Osteocyte (in vitro differentiated cells): ENCODE data around the gene CD80. TPM values are rescaled to one million over a fixed set of nuclear protein-coding genes. Genes with fewer than 3 reads are reported as not detected.

ENCODE experiments used
- DNase-seq: peaks from one replicate; pipeline ENCODE4 v3.0.0; 2021; ENCODE audit warnings: mixed read lengths; ENCODE audit not compliant: unreplicated experiment; ENCODE audit errors: extremely low spot score
- H3K27ac Mint-ChIP-seq: one replicate; pipeline ENCODE4 v1.8.0; 2021; ENCODE audit warnings: mild to moderate bottlenecking, mixed read lengths; ENCODE audit not compliant: unreplicated experiment
- H3K27me3 Mint-ChIP-seq: one replicate; pipeline ENCODE4 v1.8.0; 2021; ENCODE audit warnings: mixed read lengths; ENCODE audit not compliant: unreplicated experiment
- H3K36me3 Mint-ChIP-seq: one replicate; pipeline ENCODE4 v1.8.0; 2021; ENCODE audit warnings: mixed read lengths; ENCODE audit not compliant: unreplicated experiment
- H3K4me1 Mint-ChIP-seq: one replicate; pipeline ENCODE4 v1.8.0; 2021; ENCODE audit warnings: mixed read lengths; ENCODE audit not compliant: unreplicated experiment
- H3K4me3 Mint-ChIP-seq: one replicate; pipeline ENCODE4 v1.8.0; 2021; ENCODE audit warnings: mild to moderate bottlenecking, moderate library complexity, mixed read lengths; ENCODE audit not compliant: unreplicated experiment
- H3K9me3 Mint-ChIP-seq: one replicate; pipeline ENCODE4 v1.8.0; 2021; ENCODE audit warnings: mixed read lengths; ENCODE audit not compliant: unreplicated experiment
- CTCF ChIP-seq: fragments of 200-600 bp; sonication (generic); IDR thresholded peaks from 2 replicates; pipeline ENCODE4 v1.5.0; 2021; ENCODE audit warnings: antibody characterized with exemption, mild to moderate bottlenecking, moderate library complexity
- total RNA-seq: library from RNA; stranded (reverse); gene quantifications from 2 replicates; pipeline ENCODE4 v1.2.1, GENCODE V29; 2021

Gene CD80
- total RNA-seq, 1 donor from 2014 or later: not detected

- H3K4me3 Mint-ChIP-seq: no peak overlapping the region
Observed at GRCh38 chr3:119582178-119582577, 22.8 kb upstream of the CD80 start.

GRCh38 chr3:119580067-119580760 lies 20.8 kb upstream of the CD80 start:
- Mint-ChIP-seq H3K36me3 (no peaks in the 10 kb centered on the region), H3K27ac (peak overlapping the region; percentile 83), H3K4me3 (peak overlapping the region; percentile 85), H3K27me3 (no peaks in the 10 kb centered on the region), H3K9me3 (no peaks in the 10 kb centered on the region), H3K4me1 (peaks cover 8% of the 10 kb centered on the region)
- TF ChIP-seq CTCF: no peak
- DNase-seq: no peak

More at GRCh38 chr3:119582178-119582577, 22.8 kb upstream of the CD80 start:
- Mint-ChIP-seq H3K36me3 (no peaks in the 10 kb centered on the region), H3K9me3 (no peaks in the 10 kb centered on the region), H3K4me1 (peaks cover 8% of the 10 kb centered on the region), H3K27me3 (no peaks in the 10 kb centered on the region), H3K27ac (no peak overlapping the region)
- DNase-seq: no peak
- TF ChIP-seq CTCF: no peak

GRCh38 chr3:119579366-119580066 lies 20.1 kb upstream of the CD80 start, which contains the start of gene ADPRH:
Gene ADPRH, plus strand, starts transcription at chr3:119579492. Its CDS starts 2,678 bp downstream, at chr3:119582170.
- no peaks in the 10 kb centered on the region for H3K9me3 Mint-ChIP-seq
- H3K27ac Mint-ChIP-seq: peak within 1 kb of the TSS; percentile 83
- peaks cover 8% of the 10 kb centered on the region for H3K4me1 Mint-ChIP-seq
- no peak for TF ChIP-seq CTCF
- peak; percentile 88 for DNase-seq
- H3K36me3 Mint-ChIP-seq: no peaks in the 10 kb centered on the region
- peak within 1 kb of the TSS; percentile 85 for H3K4me3 Mint-ChIP-seq
- no peaks in the 10 kb centered on the region for H3K27me3 Mint-ChIP-seq

GRCh38 chr3:119575507-119575906 lies 16.1 kb upstream of the CD80 start:
- H3K27me3 Mint-ChIP-seq: no peaks in the 10 kb centered on the region
- no peaks in the 10 kb centered on the region for H3K36me3 Mint-ChIP-seq
- peaks cover 10% of the 10 kb centered on the region for H3K4me1 Mint-ChIP-seq
- no peak for DNase-seq
- no peak for TF ChIP-seq CTCF
- H3K4me3 Mint-ChIP-seq: no peak overlapping the region
- no peaks in the 10 kb centered on the region for H3K9me3 Mint-ChIP-seq
- no peak overlapping the region for H3K27ac Mint-ChIP-seq

GRCh38 chr3:119571688-119572087 lies 12.3 kb upstream of the CD80 start:
- Mint-ChIP-seq H3K27ac (no peak overlapping the region), H3K27me3 (peaks cover 19% of the 10 kb centered on the region), H3K9me3 (no peaks in the 10 kb centered on the region), H3K36me3 (no peaks in the 10 kb centered on the region), H3K4me1 (peaks cover 2% of the 10 kb centered on the region), H3K4me3 (no peak overlapping the region)
- TF ChIP-seq CTCF: no peak
- DNase-seq: no peak
